Cardiac fibroblast (primary cell): Measurements from ENCODE around the gene KIZ.

Experiments
- DNase-seq, 2 donors: peaks; one replicate each; pipeline versions ENCODE4 v3.0.0 to v3.0.0-alpha.2; 2010; ENCODE audit warnings: low read depth in 2 of 2
- H3K4me3 ChIP-seq, 2 donors: replicated peaks in 1 of 2; 1 replicate in 1 of 2; 2 replicates in 1 of 2; pipeline ENCODE4 v1.5.1; 2011; ENCODE audit warnings: low read depth in 2 of 2, low read length in 2 of 2, mild to moderate bottlenecking in 2 of 2, moderate library complexity in 1 of 2
- CTCF ChIP-seq: IDR thresholded peaks from one replicate; pipeline ENCODE4 v1.5.1; 2011; ENCODE audit warnings: low read depth, mild to moderate bottlenecking, low read length, inconsistent platforms

Gene KIZ

GRCh38 chr20:21182832-21183563 lies 57.1 kb downstream of the KIZ start:
- no peak overlapping the region for H3K4me3 ChIP-seq
- DNase-seq, result peak; percentile 84 to 87
- no peak for TF ChIP-seq CTCF

- DNase-seq, result peak in 1 of 2 donors; percentile 22
- no peak overlapping the region for H3K4me3 ChIP-seq
- TF ChIP-seq CTCF, result no peak
These were observed 57.8 kb downstream of the KIZ start for GRCh38 chr20:21183722-21184121.

GRCh38 chr20:21184819-21185218 lies 58.9 kb downstream of the KIZ start:
- DNase-seq, result peak; percentile 55 to 66
- no peak overlapping the region for H3K4me3 ChIP-seq
- no peak for TF ChIP-seq CTCF

DNA sequence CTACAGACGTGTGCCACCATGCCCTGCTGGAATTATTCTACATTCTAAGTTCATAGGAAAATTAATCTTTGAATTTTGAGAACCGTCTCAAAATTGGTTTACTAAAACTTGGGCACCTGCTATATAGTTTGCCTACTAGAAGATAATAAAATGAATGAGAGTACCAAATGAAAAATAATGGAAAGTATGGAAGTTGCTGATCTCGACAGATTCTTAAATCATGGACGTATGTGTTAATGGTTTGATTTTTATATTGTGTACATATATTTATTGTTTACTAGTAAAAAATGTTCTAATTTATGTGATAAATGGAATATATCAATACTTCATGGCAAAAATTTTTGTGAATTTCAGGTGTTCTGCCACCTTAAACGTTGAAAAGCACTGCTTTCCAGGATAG lies 60.0 kb downstream of the KIZ start:
- no peak for DNase-seq
- no peak for TF ChIP-seq CTCF
- no peak overlapping the region for H3K4me3 ChIP-seq

- DNase-seq, result no peak
- H3K4me3 ChIP-seq, result no peak overlapping the region
- TF ChIP-seq CTCF, result no peak
These were observed 64.1 kb downstream of the KIZ start for GRCh38 chr20:21189761-21190523.

GRCh38 chr20:21190869-21191268 lies 65.0 kb downstream of the KIZ start:
- no peak for DNase-seq
- H3K4me3 ChIP-seq, result no peak overlapping the region
- TF ChIP-seq CTCF, result no peak
